Stimulated activated CD4-positive, alpha-beta T cell treated with anti-CD3 and anti-CD28 coated beads, Interleukin-15, amount 100 ng/mL, for 1 hour (primary cell): Measurements from ENCODE around the gene LMCD1.
"Not testable (repeated sequence)": the region's sequence is repeated elsewhere in the genome, so short reads cannot be mapped to it uniquely, and the experiment has no call there.

Experiments
- DNase-seq, 2 donors: peaks; one replicate each; pipeline ENCODE4 v3.0.0-alpha.2; 2020; ENCODE audit warnings: low read depth in 1 of 2, low spot score in 1 of 2

LMCD1 gene

DNA sequence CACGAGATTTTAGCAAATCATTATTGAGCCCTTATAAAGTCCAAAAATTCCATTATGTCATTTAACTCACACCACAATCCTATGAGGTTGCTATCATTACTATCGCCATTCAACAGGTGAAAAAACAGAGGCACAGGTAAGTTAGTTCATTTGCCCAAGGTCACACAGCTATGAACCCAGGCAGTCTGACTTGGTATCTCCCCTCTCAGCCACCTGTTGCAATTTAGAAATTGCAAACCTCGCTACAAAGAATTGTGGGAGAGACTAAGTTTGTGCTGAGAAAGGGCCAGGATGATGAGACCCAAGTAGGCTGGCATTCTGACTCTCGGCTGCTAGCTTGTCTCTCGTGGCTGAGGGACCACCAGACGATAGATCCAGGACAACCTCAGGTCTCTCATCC, 57.7 kb downstream of the LMCD1 start:
- DNase-seq: no peak

DNA sequence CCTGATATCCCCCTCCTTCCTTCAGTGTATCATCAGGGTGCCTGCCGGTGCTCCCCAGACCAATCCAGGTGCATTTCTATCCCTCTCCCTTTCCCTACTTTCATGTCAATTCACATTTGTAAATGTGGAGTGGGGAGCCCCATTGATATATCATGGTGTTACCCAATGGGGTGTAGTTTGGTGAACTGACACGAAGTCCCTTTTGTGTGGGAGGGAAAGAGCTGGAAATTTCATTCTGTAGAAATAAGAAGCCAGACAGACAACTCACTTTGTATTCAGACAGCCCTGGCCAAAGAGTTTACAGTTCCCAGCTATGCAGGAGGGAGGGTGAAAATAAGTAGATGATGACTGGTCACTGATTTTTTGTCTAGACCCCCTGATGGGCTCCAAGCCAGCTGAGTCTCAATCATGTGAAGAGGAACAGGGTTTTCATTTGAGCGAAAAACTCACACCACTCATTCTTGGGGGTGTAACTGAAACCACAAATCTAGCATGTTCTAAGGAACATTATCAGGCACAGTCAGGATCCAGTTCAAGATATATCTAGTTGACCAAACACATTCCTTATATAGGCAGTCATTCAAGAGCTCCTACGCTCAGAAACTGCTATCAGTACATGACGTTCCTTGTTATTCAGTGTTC, 58.9 kb downstream of the LMCD1 start:
- no peak for DNase-seq

DNA sequence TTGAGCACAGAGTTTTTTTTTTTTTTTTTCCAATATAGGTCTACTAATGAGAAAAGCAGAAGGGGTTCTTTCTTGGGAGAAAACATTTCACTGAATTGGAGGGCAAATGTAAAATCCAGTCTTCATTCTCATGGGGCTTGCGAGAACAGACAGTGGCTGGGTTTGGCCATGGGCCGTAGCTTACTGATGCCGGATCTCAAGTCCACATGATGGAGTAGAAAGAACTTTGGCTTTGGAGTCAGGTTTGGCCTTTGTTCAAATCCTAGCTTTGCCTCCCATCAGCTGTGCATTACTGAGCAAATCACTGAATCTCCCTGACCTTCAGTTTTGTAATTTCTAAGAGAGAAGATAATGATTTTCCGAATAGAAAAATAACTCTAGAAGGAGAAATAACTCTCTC, 59.7 kb downstream of the LMCD1 start:
- no peak for DNase-seq

DNA sequence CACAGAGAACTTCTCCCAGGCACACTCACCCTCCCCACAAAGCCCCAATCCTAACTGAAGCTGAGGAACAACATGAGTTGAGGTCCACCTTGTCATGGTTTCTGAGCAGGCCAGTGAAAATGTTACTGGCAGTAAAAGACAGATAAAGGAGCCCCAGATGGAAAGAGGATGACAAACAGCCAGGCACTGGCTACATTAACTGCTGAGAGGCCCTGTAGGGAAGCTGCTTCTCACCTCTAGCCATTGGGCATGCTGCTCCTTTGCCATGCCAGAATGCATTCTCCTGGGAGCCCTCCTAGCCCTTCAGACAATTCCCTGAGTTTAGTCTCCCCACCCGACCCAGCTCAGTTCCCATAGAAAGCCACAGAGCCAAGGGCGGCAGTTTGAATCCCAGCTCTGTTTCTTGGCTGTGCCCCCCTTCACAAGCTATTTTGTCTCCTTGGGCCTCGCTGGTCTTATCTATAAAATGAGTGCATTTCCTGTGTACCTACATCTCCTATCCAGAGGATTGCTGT, 60.5 kb downstream of the LMCD1 start:
- DNase-seq: no peak

DNA sequence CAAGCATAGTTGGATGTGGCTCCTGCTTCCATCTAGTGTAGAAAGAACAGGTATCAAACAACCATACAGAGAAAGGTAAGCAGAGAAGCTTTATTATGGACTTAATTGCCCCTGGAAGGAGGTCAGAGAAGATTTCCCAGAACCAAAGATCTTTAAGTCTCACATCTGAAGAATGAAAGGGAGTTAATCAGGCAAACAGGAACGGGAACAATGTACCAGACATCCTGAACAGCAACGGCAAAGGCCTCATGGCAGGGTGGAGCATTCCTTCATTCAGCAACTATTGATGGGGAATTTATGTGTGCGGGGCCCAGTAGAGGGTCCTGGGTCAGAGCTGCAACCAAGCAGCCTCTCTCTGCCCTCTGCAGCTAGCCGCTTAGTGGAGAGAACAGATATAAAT, 61.5 kb downstream of the LMCD1 start:
- DNase-seq: no peak

DNA sequence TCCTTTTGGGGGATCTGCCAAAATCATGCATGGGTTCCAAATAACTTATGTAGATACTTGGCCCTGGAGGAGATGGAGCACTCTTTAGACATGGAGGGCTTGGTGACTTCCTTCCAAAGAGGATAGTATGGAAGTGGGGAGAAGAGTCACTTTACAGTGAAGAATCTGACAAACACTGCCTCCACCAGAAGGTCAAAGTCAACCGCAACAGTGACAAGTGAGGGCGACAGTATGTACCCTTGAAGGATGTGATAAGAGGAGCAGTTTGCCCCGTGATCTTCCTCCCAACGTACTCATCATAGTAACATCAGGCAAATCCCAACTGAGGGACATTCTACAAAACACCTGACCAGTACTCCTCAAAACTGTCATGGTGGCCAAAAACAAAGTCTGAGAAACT, 62.0 kb downstream of the LMCD1 start:
- DNase-seq: no peak

DNA sequence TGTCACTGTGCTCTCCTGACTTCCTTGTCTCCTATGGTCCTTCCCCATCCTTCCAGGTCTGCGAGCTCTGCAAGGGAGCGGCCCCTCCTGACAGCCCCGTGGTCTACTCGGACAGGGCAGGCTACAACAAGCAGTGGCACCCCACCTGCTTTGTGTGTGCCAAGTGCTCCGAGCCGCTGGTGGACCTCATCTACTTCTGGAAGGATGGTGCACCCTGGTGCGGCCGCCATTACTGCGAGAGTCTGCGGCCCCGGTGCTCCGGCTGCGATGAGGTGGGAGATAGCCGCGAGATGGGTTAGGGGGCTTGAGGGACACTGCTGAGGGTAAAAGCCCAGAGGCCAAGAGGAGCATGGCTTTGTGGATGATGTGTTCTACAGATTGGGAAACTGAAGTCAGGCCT, 63.8 kb downstream of the LMCD1 start:
- no peak for DNase-seq

DNA sequence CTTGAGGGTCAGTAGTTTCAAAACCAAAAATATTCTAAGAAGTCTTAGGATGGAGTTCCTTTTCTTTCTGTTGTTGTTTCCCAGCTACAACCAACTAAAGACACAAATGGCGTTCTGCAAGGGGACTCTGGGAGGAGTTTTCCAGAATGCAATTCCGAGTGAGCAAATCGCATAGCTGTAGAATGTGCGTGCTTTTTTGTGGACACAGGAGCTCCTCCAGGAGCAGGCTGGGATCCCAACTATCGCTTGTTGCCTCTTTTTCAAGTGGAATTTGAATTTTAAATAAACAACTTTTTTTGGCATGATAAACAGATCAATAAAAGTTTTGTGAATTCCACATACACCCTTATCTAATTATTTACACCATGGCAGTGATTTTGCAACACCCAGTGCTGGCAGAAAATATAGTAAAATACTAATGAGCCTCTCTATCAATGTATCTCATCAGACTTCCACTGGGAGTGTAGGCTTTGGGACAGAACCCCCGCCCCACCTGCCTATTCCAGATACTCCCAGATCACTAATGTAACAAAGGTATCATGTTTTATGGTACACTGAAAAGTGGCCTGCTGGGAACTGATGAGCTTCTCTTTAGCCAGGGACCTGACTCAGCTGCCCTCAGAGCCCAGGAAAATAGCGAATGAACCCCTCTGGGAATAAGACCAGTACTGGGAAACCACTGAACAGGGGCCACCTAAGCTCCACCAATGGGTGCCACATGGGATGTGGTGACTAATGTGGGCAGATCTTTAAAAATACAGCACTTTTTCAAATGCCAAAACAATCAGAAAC, 66.4 kb downstream of the LMCD1 start:
- no peak for DNase-seq

DNA sequence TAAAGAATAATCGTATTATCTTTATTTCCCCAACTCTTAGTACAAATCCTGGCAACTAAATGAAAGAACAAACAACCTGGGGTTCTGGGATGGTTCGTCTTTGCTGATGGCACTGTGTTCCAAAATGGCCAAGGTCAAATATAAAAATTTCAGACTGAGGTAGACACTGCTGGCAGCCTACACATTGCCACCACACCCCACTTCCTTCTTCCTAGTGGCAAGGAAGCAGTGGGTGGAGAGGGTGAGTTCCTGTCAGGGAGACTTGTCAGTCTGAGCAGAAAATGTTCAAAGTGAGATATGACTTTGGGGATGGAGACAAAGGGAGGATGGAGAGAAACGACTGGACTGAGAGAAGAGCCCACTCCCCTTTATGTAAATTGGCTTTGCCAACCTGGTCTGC, 69.6 kb downstream of the LMCD1 start:
- no peak for DNase-seq

DNA sequence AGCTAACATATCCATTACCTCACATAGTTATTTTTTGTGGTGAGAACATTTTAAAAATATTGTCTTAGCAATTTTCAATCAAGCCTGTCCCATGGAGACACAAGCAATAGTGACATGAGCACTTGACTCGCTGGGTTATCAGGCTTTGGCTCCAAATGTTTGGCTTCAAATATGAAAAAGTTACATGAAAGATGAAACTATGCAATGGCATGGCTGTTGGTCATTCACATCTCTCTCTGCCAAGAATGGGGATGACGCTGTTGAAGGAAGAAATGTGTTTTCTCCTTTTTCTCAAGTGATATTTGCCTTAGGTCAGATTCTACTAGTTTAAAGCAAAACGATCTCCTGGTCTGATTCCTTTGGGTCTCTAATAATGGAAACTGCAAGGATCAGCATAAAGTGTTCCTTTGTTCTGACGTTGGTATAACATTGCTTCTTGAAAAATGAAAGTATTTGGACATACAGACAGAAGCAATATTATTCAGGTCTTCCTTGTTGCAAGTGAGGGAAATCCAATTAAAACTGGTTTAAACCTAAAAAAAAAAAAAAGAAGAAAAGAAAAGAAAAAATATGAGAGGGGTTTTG, 71.8 kb downstream of the LMCD1 start:
- no peak for DNase-seq

DNA sequence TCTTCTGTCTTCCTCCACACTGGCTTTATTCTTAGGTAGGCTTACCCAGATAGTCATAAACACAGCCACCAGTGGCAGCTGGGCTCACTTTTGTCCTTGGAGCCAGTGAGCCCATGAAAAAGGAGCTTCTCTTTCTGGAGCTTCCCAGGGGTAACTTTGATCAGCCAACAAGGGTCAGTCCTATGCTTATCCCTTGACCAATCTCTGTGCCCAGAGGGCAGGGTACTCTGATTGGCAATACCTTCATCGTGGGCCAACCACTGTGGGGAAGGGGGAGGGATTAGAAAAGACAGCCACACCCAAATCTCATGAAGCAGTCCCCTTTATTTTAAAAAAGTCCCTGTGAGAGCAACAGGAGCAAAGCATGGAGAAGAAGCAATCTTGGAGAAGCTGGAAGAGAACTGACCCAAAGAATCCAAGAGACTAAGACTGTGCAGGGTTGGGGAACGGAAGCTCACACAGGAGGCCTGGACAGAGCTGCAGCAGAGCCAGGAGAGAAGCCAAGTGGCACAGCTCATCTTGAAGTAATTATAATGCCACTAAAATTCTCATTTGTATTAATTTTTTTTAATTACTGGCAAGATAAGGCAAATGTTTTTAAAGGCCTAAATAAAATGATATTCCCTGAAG, 72.5 kb downstream of the LMCD1 start:
- DNase-seq: no peak

DNA sequence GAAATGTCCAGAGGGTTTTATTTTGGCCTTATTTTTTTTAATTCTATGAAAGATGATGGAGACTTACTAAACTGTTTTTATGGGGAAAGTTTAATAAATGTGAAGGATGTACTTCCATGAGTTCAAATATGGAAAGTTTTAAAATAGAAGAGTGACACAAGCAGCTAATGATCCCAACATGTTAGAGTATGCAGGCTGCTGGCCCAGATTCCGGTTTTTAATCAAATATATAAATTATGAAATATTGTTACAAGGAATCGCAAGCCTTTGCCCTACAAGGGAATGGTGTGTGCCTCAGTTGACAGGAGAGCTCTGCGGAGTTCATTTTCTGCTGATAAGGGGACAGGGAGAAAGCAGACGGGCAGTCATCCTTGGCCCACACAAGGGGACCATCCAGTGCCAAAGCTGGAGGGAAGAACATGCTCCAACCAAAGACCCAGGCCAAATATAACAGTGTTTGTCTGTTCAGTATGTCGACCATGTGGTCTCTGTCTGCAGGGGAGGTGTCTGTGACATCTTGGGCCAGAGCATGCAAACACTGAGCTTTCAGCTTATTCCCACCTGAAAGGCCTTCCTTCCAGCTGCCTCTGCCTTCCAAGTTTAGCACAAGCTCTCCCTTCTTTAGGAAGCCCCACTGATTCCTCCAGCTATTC, 73.2 kb downstream of the LMCD1 start:
- DNase-seq: no peak

DNA sequence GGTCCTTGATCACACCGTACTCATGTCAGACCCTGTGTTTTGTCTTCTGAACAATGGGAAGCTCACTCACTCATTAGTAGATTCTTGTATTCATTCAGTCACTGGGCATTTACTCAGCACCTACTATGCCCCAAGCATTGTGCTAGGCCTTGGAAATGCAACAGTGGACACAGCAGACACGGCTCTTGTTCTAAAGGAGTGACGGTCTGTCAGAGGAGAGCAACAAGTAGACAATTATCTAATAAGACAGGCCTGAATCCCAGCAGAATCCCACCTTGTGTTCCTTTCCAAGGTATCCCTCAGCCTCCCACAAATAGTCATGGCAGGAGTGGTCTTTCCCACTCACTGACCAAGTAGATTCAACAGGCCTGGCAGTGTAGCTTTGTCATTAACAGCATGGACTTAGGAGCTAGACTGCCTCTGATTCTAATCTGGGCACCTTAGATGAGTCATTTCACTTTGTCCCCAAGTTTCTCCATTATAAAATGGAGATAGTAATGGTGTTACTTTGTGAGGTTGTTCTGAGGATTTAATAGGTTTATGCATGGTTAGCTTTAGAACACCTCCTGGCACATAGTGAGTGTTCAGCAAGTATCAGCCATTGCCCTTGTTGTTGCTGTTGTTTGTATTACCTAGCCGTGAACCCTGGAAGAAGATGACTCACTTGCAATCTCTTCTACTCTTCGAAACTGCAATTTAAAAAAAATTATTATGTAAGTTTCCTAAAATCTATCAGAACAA, 73.9 kb downstream of the LMCD1 start:
- no peak for DNase-seq

DNA sequence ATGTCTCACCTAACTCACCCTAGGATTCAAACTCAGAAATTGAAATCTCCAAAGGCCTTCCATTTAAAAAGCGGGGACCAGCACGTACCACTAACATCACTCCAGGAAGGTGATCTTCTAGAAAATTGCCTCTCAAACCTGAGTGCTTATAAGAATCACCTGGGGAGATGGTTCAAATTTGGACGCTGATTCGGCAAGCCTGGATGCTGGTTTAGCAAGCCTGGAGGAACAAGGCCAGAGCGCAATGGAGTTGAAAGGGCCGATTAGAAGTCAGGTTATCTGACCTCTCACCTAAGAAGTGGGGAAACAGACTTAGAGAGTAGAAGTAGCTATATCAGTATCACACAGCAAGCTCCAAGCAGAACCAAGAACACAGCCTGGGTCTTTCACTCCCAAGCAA, 74.8 kb downstream of the LMCD1 start:
- no peak for DNase-seq

DNA sequence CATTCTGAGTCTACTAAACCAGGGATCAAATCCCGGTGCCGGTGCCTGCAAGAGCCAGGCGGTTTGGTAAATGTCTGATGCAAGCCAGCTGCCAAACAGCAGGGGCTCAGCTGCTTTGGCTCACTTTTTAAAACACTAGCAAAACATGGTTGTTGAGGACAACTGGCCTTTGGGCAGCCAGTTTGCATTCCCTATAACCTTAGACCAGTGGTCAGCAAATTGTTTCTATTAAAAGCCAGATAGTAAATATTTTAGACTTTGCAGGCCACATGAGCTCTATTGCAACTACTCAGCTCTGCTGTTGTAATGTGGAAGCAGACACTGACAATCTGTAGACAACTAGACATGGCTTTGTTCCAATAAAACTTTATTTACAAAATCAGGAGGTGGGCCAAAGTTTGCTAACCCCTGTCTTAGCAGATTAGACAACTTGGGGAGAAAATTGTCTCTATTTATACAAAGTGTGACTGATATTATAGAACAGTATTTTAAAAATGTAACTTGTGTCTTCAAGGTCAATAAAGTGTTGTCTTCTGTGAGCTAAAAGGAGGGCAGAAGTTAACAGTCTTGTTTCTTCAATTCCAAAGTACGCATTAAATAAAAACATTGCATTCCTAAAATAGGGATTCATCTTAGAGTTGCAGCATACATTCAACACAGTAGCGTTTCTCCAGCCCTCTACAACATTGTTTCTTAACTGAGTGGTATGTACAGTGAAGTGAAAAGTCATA, 75.4 kb downstream of the LMCD1 start:
- DNase-seq: no peak

DNA sequence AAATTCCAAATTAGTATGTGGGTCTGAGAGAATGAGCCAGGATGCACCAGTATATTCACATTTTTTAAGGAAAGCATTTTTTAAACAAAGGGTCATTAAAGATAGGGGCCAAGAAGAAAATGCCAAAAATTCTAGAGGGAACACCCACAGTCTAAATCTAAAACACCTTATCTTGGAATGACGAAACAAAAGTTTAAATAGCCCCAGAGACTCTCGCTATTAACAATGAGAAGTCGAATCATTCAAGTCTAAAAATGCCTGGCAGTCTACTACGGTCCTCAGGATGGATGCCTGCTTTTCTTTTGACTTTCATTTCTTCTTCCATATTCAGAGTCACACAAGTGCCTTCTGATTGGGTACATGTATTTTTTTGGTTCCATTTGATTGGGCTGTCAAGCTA, 76.7 kb downstream of the LMCD1 start:
- DNase-seq: no peak

DNA sequence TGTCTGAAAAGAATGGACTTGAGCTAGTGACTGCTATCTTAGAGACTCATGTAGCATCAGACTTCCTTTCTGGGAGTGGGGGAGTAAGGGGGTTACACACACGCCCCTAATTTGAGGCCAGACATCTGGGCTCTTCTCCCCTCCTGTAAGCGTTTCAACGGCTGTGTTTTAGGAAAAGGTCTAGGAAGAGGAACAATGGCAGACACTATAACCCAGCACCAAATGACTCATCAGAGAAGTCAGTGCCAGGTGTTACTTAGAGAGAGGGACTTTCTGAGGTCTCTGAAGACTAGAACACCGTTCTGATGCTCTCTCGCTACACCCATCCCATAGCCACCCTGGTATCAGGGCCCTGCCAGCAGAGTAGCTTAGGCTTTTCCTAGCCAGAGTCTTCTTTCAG, 77.5 kb downstream of the LMCD1 start:
- no peak for DNase-seq

DNA sequence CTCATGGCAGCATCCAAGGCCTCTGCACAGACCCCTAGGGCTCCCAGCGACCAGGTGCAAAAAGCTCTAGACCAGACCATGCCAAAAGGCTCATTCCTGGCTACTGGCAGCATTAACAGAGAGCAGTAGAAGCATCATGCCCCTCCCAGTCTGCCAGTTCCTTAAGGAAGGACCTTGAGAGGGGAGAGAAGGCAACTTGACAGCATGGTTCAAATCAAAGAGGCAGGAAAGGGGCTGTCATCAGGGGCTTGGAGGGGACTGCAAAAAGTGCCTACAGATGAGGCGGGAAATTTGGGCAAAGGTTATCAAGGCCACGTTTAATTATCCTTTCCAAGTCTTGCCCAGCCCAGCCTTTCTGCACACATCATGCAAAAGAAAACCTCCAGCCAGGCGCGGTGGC, 78.3 kb downstream of the LMCD1 start:
- no peak for DNase-seq

DNA sequence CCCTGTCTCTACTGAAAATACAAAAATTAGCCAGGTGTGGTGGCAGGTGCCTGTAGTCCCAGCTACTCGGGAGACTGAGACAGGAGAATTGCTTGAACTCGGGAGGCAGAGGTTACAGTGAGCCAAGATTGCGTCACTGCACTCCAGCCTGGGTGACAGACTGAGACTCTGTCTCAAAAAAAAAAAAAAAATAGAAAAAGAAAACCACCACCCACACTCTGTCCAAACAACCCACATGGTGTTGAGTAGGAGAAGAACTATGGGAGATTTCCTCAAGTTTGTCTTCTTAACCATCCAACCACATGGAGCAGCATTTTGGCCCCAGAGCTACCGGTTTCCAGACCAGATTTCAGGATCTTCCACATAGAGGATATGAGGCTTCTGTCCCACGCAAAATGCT, 78.8 kb downstream of the LMCD1 start:
- DNase-seq: not testable (repeated sequence)

DNA sequence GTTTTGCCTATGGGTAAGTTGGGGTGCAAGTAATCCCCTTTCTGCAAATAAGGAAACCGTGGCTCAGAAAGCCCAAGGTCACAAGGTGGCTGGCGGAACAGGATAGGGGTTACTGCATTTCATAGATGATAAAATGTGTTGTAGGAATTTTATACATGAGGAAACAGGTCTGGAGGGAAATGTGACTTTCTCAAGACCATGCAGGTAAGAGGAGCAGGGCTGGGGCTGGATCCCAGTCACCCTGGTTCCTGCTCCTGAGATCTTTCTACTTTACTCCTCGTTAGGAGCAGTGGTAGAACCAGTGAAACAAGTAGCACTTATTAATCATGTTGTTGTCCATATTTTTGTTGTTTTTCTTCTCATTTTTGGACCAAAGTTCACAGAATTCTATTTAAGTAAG, 79.8 kb downstream of the LMCD1 start:
- DNase-seq: no peak
